Stimulated activated CD8-positive, alpha-beta memory T cell treated with anti-CD3 and anti-CD28 coated beads, Interleukin-4, amount 100 ng/mL, for 4 hours (primary cell): Measurements from ENCODE around the gene SEMA5B.

Source experiments
- DNase-seq, 2 donors: peaks; one replicate each; pipeline ENCODE4 v3.0.0-alpha.2; 2020; ENCODE audit warnings: low read depth in 2 of 2, low spot score in 1 of 2

Gene SEMA5B

DNA sequence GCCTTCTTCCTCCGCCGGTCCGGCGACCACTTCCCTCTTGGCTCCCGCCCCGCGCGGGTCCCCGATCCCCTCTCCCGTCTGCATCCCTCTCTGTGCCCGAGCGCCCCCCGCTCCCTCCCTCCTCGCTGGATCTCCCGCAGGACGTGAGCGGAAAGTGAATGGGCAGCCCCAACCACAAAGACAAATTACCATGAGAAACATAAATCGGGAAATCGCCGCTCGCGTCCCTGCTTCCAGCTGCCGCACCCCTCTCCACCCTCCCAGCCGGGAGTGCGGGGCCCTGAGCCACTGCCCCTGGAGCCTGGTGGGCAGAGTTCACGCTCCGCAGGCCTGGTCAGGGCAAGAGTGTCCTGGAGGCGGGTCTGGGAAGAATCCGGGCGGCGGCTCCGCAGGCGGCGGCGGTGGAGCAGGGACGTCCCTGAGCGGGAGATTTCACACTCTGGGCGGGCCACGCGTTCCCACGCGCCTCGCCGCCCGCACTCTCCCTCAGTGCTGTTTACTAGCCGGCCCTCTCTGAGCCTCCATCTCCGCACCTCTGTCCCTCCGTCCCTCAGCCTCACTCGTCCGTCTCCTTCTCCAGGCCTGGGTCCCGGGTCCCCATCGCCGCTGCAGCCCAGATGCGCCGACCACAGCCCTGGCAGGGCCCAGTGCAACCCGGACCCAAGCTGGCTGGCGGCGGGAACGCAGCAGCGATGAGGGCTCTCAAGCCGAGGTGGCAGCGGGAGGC is 835 bp downstream of the SEMA5B start:
- DNase-seq = no peak

DNA sequence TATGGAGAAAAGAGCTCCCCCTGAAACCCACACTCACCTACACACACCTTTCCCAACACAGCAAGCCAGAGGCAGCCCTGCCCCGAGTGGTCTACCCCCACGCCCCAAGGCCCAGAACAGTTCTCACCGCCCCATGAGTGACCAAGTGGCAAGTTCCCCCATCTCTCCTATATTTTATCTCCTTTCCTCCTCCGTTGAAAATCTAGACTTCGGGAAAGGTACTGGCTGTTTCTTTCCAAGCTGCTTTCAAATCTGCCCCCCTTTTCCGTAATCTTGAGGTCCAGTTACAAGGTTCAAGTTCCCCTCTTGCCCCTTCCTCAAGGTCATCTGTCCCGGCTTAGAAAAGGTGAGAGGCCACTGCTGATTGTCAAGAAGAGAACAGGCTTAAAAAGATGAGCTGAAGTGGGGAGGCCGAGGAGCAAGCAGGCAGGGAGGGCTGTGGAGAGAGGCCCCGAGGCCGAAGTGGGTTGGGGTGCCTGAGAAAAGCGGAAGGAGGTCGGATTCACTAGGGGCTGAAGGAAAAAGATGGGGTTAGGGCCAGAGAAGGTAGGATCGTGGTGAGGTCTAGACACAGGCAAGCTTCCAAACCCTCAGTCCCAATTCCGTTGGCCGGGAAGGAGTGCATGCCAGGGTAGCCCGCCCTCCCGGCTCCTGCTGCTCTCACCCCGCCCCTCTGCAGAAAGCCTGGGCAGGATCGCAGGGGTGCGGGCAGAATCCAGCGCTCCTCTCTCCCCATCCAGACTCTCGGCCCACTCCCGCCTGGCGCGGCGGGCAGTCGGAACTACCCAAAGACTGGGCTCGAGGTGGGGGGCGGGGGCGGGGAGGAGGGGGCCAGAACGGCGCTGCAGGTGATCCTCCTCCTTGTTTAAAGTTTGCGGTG is 1.7 kb downstream of the SEMA5B start:
- DNase-seq = no peak

DNA sequence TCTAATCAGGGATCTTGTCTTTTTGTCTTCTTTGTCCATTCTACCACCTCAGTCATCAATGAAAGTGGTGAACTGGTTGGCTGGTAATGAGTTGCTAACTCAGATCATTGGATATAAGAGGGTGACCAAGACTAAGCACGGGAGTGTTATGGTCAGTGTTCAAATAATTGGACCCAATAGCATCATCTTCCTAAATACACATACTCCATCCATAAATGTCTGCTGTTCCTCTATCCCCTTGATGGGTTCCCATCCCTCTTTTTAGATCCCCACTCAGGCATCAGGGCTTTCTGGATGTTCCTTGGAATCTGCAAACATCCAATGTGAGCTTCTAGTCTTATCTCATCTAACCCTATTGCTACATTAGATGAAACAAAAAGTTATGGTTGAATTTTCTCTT is 3.5 kb downstream of the SEMA5B start:
- DNase-seq = no peak

DNA sequence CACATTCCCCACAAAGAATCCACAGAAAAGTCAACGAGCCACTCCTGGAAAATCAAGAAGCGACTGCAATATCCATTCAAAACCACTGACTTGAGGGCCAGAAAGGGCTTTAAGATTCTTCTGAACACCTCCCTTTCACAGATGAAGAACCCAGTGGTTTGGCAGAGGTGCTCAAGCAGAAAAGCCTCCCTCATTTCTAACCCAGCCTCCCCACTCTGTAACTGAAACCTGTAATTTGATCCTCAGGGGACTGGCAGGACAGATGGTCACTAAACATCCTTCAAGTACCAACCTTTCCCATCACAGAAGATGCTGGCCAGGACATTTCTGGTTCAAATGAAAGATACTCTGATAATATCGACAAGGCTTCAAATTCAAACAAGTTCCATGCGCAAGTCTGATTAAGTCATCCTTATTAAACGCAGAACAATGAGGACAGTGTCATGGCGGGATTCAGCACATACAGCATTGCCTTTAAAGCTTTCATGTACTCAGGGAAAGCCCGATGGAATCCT is 5.5 kb downstream of the SEMA5B start:
- DNase-seq = no peak

DNA sequence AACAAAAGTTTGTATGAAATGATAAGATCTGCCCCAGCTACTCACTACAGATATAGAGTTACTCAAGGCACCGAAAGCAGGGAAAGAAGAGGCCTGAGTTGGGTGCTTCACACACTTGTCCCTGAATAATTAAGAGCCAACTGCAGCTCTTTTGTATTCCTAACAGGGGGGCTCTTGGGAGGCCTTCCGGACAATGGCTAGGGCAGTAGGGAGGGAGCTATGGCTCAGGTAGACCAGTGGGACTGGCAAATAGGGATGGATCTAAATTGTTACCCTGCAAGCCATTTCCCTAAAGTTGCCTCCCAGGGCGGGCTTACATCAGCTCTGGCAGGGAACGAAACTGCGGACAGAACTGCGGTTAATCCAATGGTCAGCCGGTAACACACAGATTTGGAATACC is 6.2 kb downstream of the SEMA5B start:
- no peak for DNase-seq

DNA sequence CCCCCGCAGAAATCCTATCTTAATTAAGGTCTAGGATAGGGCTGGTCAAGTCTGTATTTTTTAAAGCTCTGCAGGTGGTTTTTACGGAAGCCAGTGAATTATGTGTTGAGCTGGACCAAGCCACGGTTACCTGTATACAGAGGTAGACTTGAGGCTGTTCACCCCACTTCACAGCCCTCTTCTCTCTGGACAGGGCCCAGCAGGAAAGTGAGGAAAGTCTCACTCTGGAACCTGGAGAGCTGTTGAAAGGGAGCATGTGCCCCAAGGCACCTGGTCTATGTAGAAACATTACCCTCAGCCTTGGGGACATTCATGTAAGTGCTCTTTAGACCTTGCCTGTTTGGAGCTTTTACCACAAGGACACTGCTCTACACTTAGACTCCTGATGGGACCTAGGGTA is 6.9 kb downstream of the SEMA5B start:
- DNase-seq = no peak

DNA sequence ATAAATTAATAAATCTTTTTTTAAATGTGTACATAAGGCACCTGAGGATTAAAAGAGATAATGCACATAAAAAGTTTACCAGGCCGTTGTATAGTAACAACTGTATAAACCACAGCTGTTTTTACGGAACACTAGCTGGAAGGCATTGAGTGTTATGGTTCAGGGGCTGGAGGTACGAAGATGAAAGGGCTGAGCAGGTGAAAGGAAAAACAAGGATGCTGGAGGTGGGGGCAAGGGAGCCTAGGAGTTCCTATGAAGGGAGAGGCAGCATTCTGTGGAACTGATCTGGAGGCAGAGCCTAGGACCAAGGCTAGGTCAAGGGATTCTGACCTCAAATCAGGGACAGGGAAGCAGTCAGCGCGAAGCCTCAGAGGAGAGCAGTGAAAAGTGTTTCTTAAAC is 8.0 kb downstream of the SEMA5B start:
- no peak for DNase-seq

DNA sequence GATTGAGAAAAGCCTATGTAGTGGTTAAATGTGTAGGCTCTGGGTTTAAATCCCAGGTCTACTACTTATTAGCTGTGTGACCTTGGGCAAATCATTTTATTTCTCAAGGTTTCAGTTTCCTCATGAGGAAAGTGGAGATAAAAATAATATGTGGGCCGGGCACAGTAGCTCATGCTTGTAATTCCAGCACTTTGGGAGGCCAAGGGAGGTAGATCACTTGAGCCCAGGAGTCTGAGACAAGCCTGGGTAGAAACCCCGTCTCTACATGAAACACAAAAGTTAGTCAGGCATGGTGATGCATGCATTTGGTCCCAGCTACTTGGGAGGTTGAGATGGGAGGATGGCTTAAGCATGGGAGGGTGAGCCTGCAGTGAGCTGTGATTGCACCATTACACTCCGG is 8.4 kb downstream of the SEMA5B start:
- DNase-seq = no peak

DNA sequence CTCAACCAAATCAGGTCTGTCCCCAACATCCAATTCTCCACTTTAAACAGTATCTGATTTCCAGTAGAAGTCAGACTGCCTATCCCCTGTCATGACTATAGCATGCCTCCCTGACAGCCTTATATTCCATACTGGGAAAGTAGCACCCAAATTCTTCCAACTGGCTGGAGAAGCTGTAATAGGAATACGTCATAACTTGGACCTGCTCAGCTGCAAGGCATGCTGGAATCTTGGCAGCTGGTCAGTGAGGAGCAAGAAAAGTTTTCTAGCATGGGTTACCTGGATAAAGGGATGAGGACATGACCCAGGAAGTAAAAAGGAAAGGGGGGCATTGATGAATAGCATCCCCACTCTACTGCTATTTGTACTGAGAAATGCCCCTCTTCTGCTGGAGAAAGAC is 8.9 kb downstream of the SEMA5B start:
- DNase-seq = no peak

DNA sequence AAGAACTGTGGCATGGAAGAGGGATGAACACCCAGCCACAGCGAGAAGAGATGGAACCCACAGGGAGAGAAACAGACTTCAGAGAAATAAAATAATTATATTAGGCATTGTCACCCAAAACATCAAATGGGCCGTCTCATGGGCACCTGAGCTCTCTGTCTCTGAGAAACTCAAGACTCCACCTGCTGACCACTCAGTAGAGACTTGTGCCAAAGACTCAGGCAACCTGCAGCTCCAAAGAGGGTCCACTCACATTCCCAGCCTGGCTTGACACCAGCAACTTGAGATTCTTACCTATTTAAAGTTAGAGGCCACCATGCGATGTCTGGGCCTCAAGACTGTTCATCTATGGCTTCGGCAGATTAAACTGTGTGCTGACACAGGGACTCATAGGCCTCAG is 12.0 kb downstream of the SEMA5B start:
- no peak for DNase-seq

DNA sequence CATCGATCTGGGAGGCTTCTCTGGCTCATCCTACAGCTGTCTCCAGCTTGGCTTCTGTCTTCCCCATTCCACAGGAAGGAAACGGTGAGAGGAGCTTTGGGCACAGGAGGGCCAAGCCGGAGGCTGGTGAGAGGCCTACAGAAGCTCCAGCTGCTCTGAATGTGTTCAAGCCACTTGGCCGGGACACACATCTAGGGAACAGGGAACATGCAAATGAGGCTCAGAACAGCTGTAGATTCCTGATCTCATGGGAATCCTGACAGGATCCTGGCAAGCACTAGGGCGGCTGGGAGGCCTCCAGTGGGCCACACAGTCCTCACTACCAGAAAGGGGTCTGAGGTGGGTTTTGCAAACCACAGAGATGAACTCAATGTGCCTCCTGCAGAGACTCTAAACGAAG is 13.7 kb downstream of the SEMA5B start:
- no peak for DNase-seq

DNA sequence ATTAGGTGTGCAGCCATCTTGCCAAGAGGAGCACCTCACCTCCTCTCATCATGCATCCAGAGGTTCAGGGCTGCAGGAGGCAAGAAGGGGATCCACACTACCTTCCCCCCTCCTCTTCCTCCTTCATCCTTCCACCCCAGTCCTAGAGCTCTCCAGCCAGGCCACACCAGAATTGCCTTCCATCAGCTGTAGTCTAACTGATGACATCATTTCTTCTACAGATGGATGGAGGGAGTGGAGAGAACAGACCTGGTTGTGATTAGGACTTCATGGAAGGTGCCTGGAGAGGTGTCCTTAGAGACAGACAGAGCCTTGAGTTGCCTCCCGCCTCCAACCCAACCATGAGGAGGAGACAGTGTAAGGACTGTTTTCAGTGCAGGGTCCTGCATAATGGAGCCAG is 14.9 kb downstream of the SEMA5B start:
- DNase-seq = no peak

DNA sequence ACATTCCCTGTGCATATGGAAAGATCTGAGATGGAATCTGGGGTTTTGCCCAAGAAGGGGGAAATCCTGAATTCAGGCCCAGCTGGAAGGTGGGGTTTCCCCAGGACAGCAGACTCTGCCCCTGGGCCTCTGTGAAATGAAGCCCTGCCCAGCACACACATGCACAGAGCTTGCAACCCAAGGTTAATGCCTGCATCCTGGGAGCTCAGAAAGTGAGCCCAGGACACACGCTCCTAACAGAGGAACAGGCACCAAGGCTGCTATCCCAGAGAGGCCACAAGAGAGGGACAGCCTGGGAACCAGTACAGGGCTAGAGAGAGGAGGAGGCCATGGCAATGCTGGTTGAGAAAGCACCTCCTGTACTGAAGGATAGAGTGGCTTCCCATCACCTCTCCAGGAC is 16.1 kb downstream of the SEMA5B start:
- no peak for DNase-seq

DNA sequence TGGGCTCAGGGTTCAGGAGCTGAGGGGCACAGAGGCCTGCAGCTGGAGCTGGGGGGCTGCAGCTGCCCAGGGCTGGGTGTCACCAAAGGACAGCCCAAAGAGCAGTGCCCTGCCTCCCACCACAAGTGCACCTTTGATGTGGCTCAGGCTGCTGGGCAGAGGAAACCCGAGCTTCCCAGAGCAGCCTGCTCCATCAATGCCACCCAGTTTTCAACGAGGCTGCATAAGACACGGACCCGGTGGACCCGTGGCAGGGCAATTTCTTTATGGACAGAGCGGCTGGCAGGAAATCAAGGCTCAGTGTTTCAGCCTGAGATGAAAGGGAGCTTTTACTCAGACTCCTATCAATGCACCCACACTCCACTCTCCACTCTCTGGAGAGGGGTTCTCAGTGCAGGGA is 18.7 kb downstream of the SEMA5B start:
- no peak for DNase-seq

DNA sequence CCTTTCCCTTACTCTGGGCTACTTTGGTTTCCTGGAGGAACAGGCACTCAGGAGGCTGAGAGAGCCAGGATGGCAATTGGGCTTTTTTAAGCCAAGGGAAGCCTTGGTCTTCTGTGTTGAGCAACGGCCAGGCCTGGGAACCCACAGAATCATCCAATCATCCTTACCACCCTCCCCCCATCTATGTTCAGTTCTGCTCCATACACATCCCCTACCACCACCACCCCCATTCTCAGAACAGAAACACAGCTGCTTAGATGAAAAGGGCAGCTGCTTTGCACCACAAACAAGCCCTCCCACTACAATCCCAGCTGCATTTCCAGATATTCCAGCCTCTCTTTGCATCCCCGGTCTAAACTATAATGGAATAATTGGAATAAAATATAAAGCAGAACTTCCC is 21.0 kb downstream of the SEMA5B start:
- no peak for DNase-seq

DNA sequence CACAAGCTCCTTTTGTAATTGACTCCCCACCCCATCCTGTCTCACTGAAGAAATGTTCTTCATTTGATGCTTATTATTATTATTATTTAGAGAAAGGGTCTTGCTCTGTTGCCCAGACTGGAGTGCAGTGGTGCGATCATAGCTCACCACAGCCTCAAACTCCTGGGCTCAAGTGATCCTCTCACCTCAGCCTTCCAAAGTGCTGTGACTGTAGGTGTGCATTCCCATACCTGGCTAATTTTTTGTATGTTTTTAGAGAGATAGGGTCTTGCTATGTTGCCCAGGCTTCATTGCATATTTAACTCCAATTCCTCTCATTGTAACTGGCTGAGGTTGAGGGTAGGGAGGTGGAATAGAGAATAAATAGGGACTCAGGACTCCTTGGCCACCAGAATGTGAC is 22.3 kb downstream of the SEMA5B start:
- DNase-seq = no peak

DNA sequence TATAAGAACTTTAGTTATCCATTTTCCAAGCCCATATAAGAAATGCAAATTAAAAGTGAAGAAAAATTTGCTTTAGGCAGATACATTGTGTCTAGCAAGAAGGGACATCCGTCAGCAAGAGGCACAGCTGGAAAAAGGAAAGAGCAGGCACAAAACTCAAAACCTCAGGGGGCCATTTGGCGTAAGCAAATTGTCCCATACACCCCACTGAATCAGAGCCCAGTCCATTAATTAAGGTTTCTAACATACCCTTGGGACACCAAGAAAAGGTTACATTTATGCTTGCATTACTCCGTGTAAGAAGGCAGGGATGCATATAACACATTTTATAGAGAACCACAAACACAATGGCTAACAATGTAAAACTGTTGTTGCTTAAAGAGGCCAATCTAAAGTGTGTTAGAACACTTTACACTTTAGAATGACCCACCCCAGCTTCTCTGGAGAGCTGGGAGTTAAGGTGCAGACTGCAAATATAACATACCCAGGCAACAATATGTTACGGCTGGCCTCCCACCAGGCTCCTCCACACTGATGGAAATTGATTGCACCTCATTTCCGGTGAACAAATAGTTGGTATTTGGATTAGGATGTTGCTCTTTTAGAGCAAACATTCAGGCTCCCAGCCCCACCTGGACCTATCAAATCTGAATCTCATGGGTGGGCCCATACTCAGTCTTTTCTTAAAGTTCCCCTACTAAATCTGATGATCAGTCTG is 23.2 kb downstream of the SEMA5B start:
- no peak for DNase-seq

DNA sequence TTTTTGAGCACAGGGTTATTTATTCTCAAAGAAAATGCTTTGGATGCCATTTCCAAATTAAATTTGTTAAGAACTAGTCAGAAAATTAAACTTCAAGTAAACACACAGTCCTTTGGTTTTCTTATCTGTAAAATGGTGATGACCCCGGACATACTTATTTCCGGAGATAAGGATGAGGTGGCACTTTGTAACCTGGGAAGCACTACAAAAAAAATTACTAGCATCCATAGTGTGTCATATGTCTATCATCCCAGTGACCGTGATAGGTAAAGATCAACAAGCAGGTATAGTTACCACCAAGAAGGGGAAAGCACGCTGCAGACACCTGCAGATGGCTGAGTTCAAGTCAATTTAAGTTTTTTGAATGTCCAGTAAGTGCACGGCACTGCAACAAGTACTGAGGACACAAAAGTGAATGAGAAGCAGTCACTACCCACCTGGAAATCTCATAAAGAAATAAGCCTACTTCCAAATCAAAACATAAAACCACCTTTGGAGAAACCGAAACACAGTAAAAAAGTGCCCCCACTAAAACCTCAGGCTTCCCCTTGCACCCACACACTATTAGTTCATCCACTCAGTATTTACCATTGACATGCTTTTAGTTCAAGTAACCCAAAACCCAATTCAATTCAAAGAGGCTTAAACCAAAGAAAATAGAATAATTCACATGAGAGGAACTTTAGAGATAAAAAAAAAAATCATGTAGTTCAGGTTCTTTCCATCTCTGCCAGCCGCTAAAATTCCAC is 24.6 kb downstream of the SEMA5B start:
- no peak for DNase-seq

DNA sequence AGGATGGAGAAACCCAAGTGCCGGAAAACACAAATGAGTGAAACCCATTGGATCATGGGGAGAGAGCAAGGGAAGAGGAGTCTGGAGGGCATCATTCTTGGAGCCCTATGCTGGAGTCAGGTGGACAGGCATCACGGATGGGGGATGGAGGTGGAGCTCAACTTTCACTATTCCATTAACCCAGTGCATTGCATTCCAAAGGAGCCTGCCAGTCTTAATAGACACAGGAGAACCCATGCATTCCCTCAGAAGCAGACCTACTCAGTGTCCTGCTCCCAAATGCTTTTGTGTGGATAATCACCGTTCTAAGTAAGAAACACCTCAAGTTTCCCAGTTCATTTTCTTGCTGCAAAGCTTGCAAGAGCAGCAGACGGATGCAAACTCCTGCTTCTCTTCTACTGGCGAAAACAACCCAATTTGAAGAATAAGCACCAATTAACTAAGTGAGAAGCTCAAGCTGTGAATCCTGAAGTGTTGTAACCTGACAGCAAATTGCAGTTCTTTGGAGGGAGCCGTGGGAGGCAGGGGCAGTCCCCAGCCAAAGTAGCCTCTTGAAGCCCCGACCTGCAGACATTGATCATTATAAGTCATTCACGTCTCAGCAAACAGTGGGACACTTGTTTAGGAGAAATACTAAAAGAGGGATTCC is 25.3 kb downstream of the SEMA5B start:
- DNase-seq = no peak

DNA sequence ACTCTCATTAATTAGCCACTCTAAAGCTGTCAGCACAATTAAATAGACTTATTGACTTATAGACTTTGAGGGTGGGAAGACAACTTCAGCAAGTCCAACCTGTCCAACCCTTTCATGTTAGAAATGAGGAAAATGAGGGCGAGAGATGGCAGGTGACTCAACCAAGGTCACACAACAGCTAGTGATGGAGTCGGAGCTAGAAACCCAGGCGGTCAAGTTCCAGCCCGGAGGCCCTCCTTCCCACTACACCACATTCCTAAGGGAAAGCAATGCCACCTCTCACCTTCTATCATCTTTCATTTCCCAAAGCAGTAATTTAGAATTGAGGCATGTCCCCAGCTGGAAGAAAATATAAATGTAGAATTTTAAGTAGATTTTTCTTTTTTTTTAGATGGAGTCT is 28.7 kb downstream of the SEMA5B start:
- DNase-seq = no peak

DNA sequence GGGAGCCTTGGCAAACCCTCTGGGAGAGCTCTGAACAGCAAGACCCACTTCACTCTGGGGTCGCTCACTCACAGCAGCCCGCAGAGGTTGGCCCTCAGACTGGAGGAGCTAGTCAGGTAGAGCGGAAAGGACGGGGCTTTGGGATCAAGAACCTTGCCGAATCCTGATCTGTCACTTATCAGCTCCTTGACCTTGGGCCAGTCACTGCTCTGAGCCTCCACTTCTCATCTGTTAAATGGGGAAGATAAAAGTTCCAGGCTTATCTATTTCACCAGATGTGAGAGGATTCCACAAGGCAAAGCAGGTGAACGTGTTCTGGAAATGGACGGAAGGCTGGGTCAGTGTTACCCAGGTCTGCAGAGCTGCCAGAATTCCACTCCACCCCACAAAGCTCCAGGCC is 29.4 kb downstream of the SEMA5B start:
- DNase-seq = no peak
